Measurements from ENCODE around the gene SVBP.

DNA sequence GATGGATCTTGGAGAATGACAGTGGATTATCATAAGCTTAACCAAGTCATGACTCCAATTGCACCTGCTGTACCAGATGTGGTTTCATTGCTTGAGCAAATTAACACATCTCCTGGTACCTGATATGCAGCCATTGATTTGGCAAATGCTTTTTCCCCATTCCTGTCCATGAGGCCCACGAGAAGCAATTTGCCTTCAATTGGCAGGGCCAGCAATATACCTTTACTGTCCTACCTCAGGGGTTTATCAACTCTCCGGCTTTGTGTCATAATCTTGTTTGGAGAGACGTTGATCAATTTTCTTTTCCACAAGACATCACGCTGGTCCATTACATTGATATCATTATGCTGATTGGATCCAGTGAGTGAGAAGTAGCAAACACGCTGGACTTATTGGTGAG lies 49.4 kb upstream of the SVBP start:
- TF ChIP-seq CTCF (conservative IDR thresholded peaks at IDR 0.05; ENCODE audit: low read length) (no peak), EZH2phosphoT487 (IDR thresholded peaks at IDR 0.05; ENCODE audit: borderline replicate concordance) (no peak)

All from Loucy (cell line).